Spinal cord (tissue), 10 donors: Measurements from ENCODE around the gene PCDHGA8. TPM values are rescaled to one million over a fixed set of nuclear protein-coding genes. Genes with fewer than 3 reads are reported as not detected.
"Not testable (repeated sequence)": the region's sequence is repeated elsewhere in the genome, so short reads cannot be mapped to it uniquely, and the experiment has no call there.

Source experiments
- DNase-seq, 6 donors: peaks; one replicate each; pipeline versions ENCODE4 v3.0.0 to v3.0.0-alpha.2; 2013 to 2015; ENCODE audit warnings: low spot score in 6 of 6, low read depth in 4 of 6
- H3K27ac ChIP-seq: one replicate; pipeline ENCODE4 v1.5.1; 2013; ENCODE audit warnings: low read depth, low read length, control low read depth
- H3K27me3 ChIP-seq: one replicate; pipeline ENCODE4 v1.6.1; 2013; ENCODE audit warnings: low read length; ENCODE audit not compliant: control insufficient read depth, insufficient read depth
- H3K36me3 ChIP-seq: one replicate; pipeline ENCODE4 v1.6.1; 2013; ENCODE audit warnings: low read length; ENCODE audit not compliant: control insufficient read depth, insufficient read depth
- H3K4me1 ChIP-seq: one replicate; pipeline ENCODE4 v1.6.1; 2013; ENCODE audit warnings: low read length; ENCODE audit not compliant: control insufficient read depth, insufficient read depth
- H3K4me3 ChIP-seq: one replicate; pipeline ENCODE4 v1.5.1; 2013; ENCODE audit warnings: low read depth, low read length, control low read depth
- H3K9me3 ChIP-seq: one replicate; pipeline ENCODE4 v1.6.1; 2013; ENCODE audit warnings: low read length; ENCODE audit not compliant: control insufficient read depth, insufficient read depth
- WGBS: methylation state at CpG from one replicate; pipeline ENCODE4 v1.1.5; 2013; ENCODE audit warnings: missing lambda C conversion rate; ENCODE audit not compliant: insufficient coverage; 5-methylcytosine and 5-hydroxymethylcytosine counted together
- long read RNA-seq, 4 donors: transcript quantifications; one replicate each; lab custom pipeline, GENCODE V29; 2026
- polyA plus RNA-seq, 2 donors: library from polyadenylated mRNA; unstranded; fragments of 120-200 nt; gene quantifications; one replicate each; pipeline ENCODE4 v1.2.1, GENCODE V29; 2013; ENCODE audit not compliant: insufficient read length in 2 of 2
- total RNA-seq, 2 donors: library from RNA; depleted of rRNA in 1 of 2; stranded (reverse); fragments of 120-200 nt in 1 of 2; fragments of >200 nt in 1 of 2; gene quantifications; one replicate each; pipeline versions ENCODE4 v1.2.3 to v1.2.4, GENCODE V29; 2013 to 2014
- donor health status: healthy.

PCDHGA8 gene
- 1 to 10 TPM; 4.6 to 5.6 TPM for total RNA-seq
- 1 to 10 TPM; 1.9 to 2.1 TPM for polyA plus RNA-seq
- long read RNA-seq, donor 1, full-length matches to known transcripts, result 3 of 3 reads
- long read RNA-seq, donor 1, partial matches to known transcripts, result 0 of 3 reads
- long read RNA-seq, donor 1, other reads (novel, unspliced or antisense), result 0 of 3 reads
- long read RNA-seq, donor 2, full-length matches to known transcripts, result 2 of 2 reads
- long read RNA-seq, donor 2, partial matches to known transcripts, result 0 of 2 reads
- long read RNA-seq, donor 2, other reads (novel, unspliced or antisense), result 0 of 2 reads
- long read RNA-seq, donor 3, result 0 reads
- long read RNA-seq, donor 4, full-length matches to known transcripts, result 2 of 2 reads
- long read RNA-seq, donor 4, partial matches to known transcripts, result 0 of 2 reads
- long read RNA-seq, donor 4, other reads (novel, unspliced or antisense), result 0 of 2 reads

GRCh38 chr5:141392429-141393198 is at the start of gene PCDHGA8:
Gene PCDHGA8 (plus strand): TSS chr5:141392633. CDS start chr5:141392814, 181 bp downstream.
- Histone ChIP-seq H3K9me3 (peaks cover 63% of the 10 kb centered on the region), H3K36me3 (peaks cover 21% of the 10 kb centered on the region), H3K4me1 (peaks cover 3% of the 10 kb centered on the region), H3K27ac (no peak within 1 kb of the TSS), H3K4me3 (no peak within 1 kb of the TSS), H3K27me3 (no peaks in the 10 kb centered on the region)
- 18% methylated on average over 27 of the region's 38 CpGs for WGBS
- DNase-seq, result no peak

- Histone ChIP-seq H3K36me3 (no peaks in the 10 kb centered on the region), H3K27ac (no peak overlapping the region), H3K9me3 (peaks cover 45% of the 10 kb centered on the region), H3K27me3 (no peaks in the 10 kb centered on the region), H3K4me1 (peaks cover 13% of the 10 kb centered on the region), H3K4me3 (no peak overlapping the region)
- WGBS, result 13% methylated on average over 1 of the region's 1 CpG
- no peak for DNase-seq
These were observed 49.7 kb upstream of the PCDHGA8 start for GRCh38 chr5:141342773-141343172.

- Histone ChIP-seq H3K4me1 (peaks cover 13% of the 10 kb centered on the region), H3K27ac (no peak within 1 kb of the TSS), H3K9me3 (peaks cover 45% of the 10 kb centered on the region), H3K27me3 (no peaks in the 10 kb centered on the region), H3K36me3 (no peaks in the 10 kb centered on the region), H3K4me3 (no peak within 1 kb of the TSS)
- DNase-seq, result peak in 2 of 6 donors; percentile 42 to 51
- WGBS, result 0% methylated on average over 4 of the region's 9 CpGs
These were observed 49.0 kb upstream of the PCDHGA8 start, which contains the start of gene PCDHGA3 for GRCh38 chr5:141343242-141343952. Gene PCDHGA3 (plus strand): TSS chr5:141343829. CDS start chr5:141344034, 205 bp downstream.

- no peaks in the 10 kb centered on the region for H3K36me3 ChIP-seq
- H3K27ac ChIP-seq, result no peak overlapping the region
- WGBS, result 16% methylated on average over 31 of the region's 31 CpGs
- peaks cover 45% of the 10 kb centered on the region for H3K9me3 ChIP-seq
- H3K4me3 ChIP-seq, result no peak overlapping the region
- peaks cover 10% of the 10 kb centered on the region for H3K4me1 ChIP-seq
- DNase-seq, result no peak
- H3K27me3 ChIP-seq, result no peaks in the 10 kb centered on the region
These were observed 48.4 kb upstream of the PCDHGA8 start for GRCh38 chr5:141343953-141344463.

- peaks cover 2% of the 10 kb centered on the region for H3K36me3 ChIP-seq
- H3K4me1 ChIP-seq, result peaks cover 4% of the 10 kb centered on the region
- DNase-seq, result no peak
- peaks cover 39% of the 10 kb centered on the region for H3K9me3 ChIP-seq
- H3K27ac ChIP-seq, result no peak overlapping the region
- H3K27me3 ChIP-seq, result no peaks in the 10 kb centered on the region
- 16% methylated on average over 17 of the region's 20 CpGs for WGBS
- no peak overlapping the region for H3K4me3 ChIP-seq
These were observed 47.1 kb upstream of the PCDHGA8 start for GRCh38 chr5:141345327-141345726.

GRCh38 chr5:141346017-141346416 is 46.4 kb upstream of the PCDHGA8 start:
- 31% methylated on average over 16 of the region's 35 CpGs for WGBS

GRCh38 chr5:141349917-141350619 is 42.4 kb upstream of the PCDHGA8 start, which contains the start of gene PCDHGB1:
Gene PCDHGB1 (plus strand): TSS chr5:141350099. CDS start chr5:141350261, 162 bp downstream.
- 19% methylated on average over 29 of the region's 29 CpGs for WGBS
- peak in 1 of 6 donors; percentile 42 for DNase-seq
- Histone ChIP-seq H3K27me3 (no peaks in the 10 kb centered on the region), H3K27ac (no peak within 1 kb of the TSS), H3K4me3 (no peak within 1 kb of the TSS), H3K4me1 (no peaks in the 10 kb centered on the region), H3K36me3 (peaks cover 6% of the 10 kb centered on the region), H3K9me3 (peaks cover 37% of the 10 kb centered on the region)

More at GRCh38 chr5:141346017-141346416, 46.4 kb upstream of the PCDHGA8 start:
- H3K27ac ChIP-seq, H3K27me3 ChIP-seq, H3K36me3 ChIP-seq, H3K4me3 ChIP-seq, H3K4me1 ChIP-seq, DNase-seq: not testable (repeated sequence)
- peaks cover 44% of the 10 kb centered on the region for H3K9me3 ChIP-seq

- no peaks in the 10 kb centered on the region for H3K4me1 ChIP-seq
- H3K4me3 ChIP-seq, result no peak overlapping the region
- 25% methylated on average over 24 of the region's 36 CpGs for WGBS
- no peak for DNase-seq
- no peaks in the 10 kb centered on the region for H3K27me3 ChIP-seq
- no peak overlapping the region for H3K27ac ChIP-seq
- peaks cover 8% of the 10 kb centered on the region for H3K36me3 ChIP-seq
- peaks cover 33% of the 10 kb centered on the region for H3K9me3 ChIP-seq
These were observed 40.8 kb upstream of the PCDHGA8 start for GRCh38 chr5:141351591-141351990.
